HepG2 (cell line): ENCODE data around the gene ING1. TPM values are rescaled to one million over a fixed set of nuclear protein-coding genes. Genes with fewer than 3 reads are reported as not detected.

Source experiments
- KDM5A ChIP-seq: fragments of 200-600 bp; sonication (generic); IDR thresholded peaks from 2 replicates; pipeline ENCODE4 v1.7.0; 2018; ENCODE audit warnings: antibody characterized with exemption, mild to moderate bottlenecking, low read length, borderline replicate concordance
- KLF16 ChIP-seq, 2 experiments: sonication (generic) in 1 of 2; formaldehyde crosslinking in 1 of 2; IDR thresholded peaks; 2 replicates each; pipeline versions ENCODE4 v1.6.1 to v1.8.0; 2016 to 2023; ENCODE audit warnings: missing genetic modification reagents in 2 of 2, missing compliant biosample characterization in 1 of 2
- MXD4 ChIP-seq: IDR thresholded peaks from 2 replicates; pipeline ENCODE4 v1.6.1; 2016; ENCODE audit warnings: mild to moderate bottlenecking, missing biosample characterization, missing genetic modification reagents
- NAIF1 ChIP-seq: sonication (generic); formaldehyde crosslinking; IDR thresholded peaks from 2 replicates; pipeline ENCODE4 v1.5.0; 2020; ENCODE audit warnings: mild to moderate bottlenecking, missing genetic modification reagents, borderline replicate concordance
- POLR2G ChIP-seq: fragments of 200-400 bp; formaldehyde crosslinking; IDR thresholded peaks from 2 replicates; pipeline ENCODE4 v1.6.1; 2018; ENCODE audit warnings: mild to moderate bottlenecking, low read depth, low read length, moderate library complexity
- SOX5 ChIP-seq: IDR thresholded peaks from 2 replicates; pipeline ENCODE4 v1.6.1; 2016; ENCODE audit warnings: borderline replicate concordance
- ZNF160 ChIP-seq: sonication (generic); formaldehyde crosslinking; IDR thresholded peaks from 2 replicates; pipeline ENCODE4 v1.8.0; 2022; ENCODE audit warnings: mild to moderate bottlenecking, inconsistent platforms, missing genetic modification reagents
- ZNF501 ChIP-seq: sonication (generic); formaldehyde crosslinking; IDR thresholded peaks from 2 replicates; pipeline ENCODE4 v1.5.1; 2020; ENCODE audit warnings: mild to moderate bottlenecking, moderate library complexity, missing genetic modification reagents
- ZNF589 ChIP-seq: sonication (generic); formaldehyde crosslinking; conservative IDR thresholded peaks from 2 replicates; pipeline ENCODE4 v1.8.0; 2022; ENCODE audit warnings: mild to moderate bottlenecking, moderate library complexity, missing genetic modification reagents
- ZNF788 ChIP-seq: sonication (generic); formaldehyde crosslinking; IDR thresholded peaks from 2 replicates; pipeline ENCODE4 v1.5.0; 2020; ENCODE audit warnings: mild to moderate bottlenecking, missing genetic modification reagents, borderline replicate concordance
- ZNF792 ChIP-seq: IDR thresholded peaks from 2 replicates; pipeline ENCODE4 v1.6.1; 2016
- ZSCAN25 ChIP-seq: sonication (generic); formaldehyde crosslinking; IDR thresholded peaks from 2 replicates; pipeline ENCODE4 v1.8.0; 2022; ENCODE audit warnings: mild to moderate bottlenecking, missing genetic modification reagents
- polyA plus RNA-seq, 8 experiments: library from polyadenylated mRNA; depleted of rRNA in 3 of 8; stranded (reverse) in 7 of 8; unstranded in 1 of 8; fragments of >200 nt; fragmentation: Illumina TruSeq in 4 of 8; extraction: Trizol in 4 of 8; gene quantifications; 2 replicates each; pipeline versions ENCODE4 v1.2.1 to v1.2.3, GENCODE V29; 2011 to 2016; ENCODE audit warnings: low read depth in 4 of 8, missing spikeins in 1 of 8, mixed read lengths in 1 of 8; ENCODE audit not compliant: insufficient read depth in 1 of 8
- total RNA-seq, 5 experiments: library from RNA; depleted of rRNA; stranded (reverse); fragments of >200 nt; fragmentation: Illumina TruSeq; extraction: Trizol; gene quantifications; 2 replicates each; pipeline ENCODE4 v1.2.3, GENCODE V29; 2016; ENCODE audit warnings: low read depth in 1 of 5
- TF ChIP-seq, protein P1 (sequence below): sonication (generic); formaldehyde crosslinking; conservative IDR thresholded peaks from 2 replicates; pipeline ENCODE4 v1.8.0; 2022; ENCODE audit warnings: missing genetic modification reagents
- TF ChIP-seq, protein P2 (sequence below): IDR thresholded peaks from 2 replicates; pipeline ENCODE4 v1.4.0; 2020; ENCODE audit warnings: mild to moderate bottlenecking, missing genetic modification reagents
- TF ChIP-seq, protein P3 (sequence below): sonication (generic); formaldehyde crosslinking; IDR thresholded peaks from 2 replicates; pipeline ENCODE4 v1.8.1; 2023; ENCODE audit warnings: missing genetic modification reagents, inconsistent platforms, borderline replicate concordance
- TF ChIP-seq, protein P4 (sequence below): sonication (generic); formaldehyde crosslinking; IDR thresholded peaks from 2 replicates; pipeline ENCODE4 v1.4.0; 2020; ENCODE audit warnings: mild to moderate bottlenecking, low read depth, missing genetic modification reagents
- TF ChIP-seq, protein P5 (sequence below): sonication (generic); formaldehyde crosslinking; conservative IDR thresholded peaks from 2 replicates; pipeline ENCODE4 v1.4.0; 2020; ENCODE audit warnings: missing genetic modification reagents

ING1 gene
- total and polyA plus RNA-seq, 2 of the 13 experiments (the other 11 are each of a cell fraction or from before 2014, with no cell fraction given) = 8.1 to 16.1 TPM

DNA sequence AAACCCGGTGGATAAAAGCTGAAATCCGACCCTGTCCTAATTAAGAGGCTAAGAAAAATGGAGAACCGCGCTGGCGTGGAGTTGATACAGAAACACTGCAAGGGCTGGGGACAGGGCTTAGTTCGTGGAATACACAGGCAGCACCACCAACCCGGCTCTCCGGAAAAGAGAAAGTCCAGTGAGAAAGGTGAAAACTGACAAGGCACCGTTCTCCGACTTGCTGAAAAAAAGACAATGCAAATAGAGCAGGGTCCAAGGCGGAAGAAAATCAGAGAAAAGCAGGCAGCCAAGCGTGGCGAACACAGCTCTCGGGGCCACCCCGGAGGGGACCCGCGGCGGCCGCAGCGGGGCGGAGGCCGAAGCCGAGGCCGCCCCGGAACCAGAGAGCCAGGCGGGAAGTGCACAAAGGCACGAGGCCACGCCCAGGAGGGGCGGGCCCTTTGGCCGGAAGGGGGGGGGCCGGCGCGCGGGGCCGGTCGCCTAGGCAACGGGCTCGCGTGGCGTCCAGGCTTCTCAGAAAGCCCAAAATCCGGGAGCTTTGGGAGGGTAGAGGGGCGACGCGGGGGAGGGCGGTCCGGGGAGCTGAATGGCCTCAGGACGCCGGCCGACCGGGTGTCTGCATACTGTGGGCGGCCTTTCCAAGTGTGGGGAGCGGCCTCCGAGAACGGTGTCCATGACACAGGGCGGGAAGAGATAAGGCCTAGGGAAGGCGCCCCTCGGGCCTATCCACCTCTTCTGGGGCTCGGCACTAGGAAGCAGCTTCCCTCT is 1.2 kb upstream of the ING1 start (continued):
- TF ChIP-seq, protein P1, sequence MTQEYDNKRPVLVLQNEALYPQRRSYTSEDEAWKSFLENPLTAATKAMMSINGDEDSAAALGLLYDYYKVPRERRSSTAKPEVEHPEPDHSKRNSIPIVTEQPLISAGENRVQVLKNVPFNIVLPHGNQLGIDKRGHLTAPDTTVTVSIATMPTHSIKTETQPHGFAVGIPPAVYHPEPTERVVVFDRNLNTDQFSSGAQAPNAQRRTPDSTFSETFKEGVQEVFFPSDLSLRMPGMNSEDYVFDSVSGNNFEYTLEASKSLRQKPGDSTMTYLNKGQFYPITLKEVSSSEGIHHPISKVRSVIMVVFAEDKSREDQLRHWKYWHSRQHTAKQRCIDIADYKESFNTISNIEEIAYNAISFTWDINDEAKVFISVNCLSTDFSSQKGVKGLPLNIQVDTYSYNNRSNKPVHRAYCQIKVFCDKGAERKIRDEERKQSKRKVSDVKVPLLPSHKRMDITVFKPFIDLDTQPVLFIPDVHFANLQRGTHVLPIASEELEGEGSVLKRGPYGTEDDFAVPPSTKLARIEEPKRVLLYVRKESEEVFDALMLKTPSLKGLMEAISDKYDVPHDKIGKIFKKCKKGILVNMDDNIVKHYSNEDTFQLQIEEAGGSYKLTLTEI (CRISPR knock-in tag) = no peak
- TF ChIP-seq SOX5 (CRISPR knock-in tag) (no peak), ZNF501 (CRISPR knock-in tag) (no peak), MXD4 (CRISPR knock-in tag) (peak; percentile 61; the same call in 1 of the 2 replicates), ZNF589 (CRISPR knock-in tag) (peak; percentile 53; the same call in 1 of the 2 replicates), ZNF792 (0 out of 2 replicates have a peak, but pooled peaks have one; percentile 14), NAIF1 (CRISPR knock-in tag) (0 out of 2 replicates have a peak, but pooled peaks have one; percentile 23), KLF16 (CRISPR knock-in tag; IDR thresholded peaks at IDR 0.05) (no peak; a peak in 1 of 4 replicates), POLR2G (peak; percentile 95), ZNF160 (CRISPR knock-in tag) (no peak), ZSCAN25 (no peak), KDM5A (peak; percentile 76; the same call in 1 of the 2 replicates), ZNF788 (CRISPR knock-in tag) (no peak)
- TF ChIP-seq, protein P2, sequence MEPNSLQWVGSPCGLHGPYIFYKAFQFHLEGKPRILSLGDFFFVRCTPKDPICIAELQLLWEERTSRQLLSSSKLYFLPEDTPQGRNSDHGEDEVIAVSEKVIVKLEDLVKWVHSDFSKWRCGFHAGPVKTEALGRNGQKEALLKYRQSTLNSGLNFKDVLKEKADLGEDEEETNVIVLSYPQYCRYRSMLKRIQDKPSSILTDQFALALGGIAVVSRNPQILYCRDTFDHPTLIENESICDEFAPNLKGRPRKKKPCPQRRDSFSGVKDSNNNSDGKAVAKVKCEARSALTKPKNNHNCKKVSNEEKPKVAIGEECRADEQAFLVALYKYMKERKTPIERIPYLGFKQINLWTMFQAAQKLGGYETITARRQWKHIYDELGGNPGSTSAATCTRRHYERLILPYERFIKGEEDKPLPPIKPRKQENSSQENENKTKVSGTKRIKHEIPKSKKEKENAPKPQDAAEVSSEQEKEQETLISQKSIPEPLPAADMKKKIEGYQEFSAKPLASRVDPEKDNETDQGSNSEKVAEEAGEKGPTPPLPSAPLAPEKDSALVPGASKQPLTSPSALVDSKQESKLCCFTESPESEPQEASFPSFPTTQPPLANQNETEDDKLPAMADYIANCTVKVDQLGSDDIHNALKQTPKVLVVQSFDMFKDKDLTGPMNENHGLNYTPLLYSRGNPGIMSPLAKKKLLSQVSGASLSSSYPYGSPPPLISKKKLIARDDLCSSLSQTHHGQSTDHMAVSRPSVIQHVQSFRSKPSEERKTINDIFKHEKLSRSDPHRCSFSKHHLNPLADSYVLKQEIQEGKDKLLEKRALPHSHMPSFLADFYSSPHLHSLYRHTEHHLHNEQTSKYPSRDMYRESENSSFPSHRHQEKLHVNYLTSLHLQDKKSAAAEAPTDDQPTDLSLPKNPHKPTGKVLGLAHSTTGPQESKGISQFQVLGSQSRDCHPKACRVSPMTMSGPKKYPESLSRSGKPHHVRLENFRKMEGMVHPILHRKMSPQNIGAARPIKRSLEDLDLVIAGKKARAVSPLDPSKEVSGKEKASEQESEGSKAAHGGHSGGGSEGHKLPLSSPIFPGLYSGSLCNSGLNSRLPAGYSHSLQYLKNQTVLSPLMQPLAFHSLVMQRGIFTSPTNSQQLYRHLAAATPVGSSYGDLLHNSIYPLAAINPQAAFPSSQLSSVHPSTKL (CRISPR knock-in tag) = no peak
- TF ChIP-seq, protein P3, sequence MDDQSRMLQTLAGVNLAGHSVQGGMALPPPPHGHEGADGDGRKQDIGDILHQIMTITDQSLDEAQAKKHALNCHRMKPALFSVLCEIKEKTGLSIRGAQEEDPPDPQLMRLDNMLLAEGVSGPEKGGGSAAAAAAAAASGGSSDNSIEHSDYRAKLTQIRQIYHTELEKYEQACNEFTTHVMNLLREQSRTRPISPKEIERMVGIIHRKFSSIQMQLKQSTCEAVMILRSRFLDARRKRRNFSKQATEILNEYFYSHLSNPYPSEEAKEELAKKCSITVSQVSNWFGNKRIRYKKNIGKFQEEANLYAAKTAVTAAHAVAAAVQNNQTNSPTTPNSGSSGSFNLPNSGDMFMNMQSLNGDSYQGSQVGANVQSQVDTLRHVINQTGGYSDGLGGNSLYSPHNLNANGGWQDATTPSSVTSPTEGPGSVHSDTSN (CRISPR knock-in tag) = 0 out of 2 replicates have a peak, but pooled peaks have one; percentile 5
- TF ChIP-seq, protein P4, sequence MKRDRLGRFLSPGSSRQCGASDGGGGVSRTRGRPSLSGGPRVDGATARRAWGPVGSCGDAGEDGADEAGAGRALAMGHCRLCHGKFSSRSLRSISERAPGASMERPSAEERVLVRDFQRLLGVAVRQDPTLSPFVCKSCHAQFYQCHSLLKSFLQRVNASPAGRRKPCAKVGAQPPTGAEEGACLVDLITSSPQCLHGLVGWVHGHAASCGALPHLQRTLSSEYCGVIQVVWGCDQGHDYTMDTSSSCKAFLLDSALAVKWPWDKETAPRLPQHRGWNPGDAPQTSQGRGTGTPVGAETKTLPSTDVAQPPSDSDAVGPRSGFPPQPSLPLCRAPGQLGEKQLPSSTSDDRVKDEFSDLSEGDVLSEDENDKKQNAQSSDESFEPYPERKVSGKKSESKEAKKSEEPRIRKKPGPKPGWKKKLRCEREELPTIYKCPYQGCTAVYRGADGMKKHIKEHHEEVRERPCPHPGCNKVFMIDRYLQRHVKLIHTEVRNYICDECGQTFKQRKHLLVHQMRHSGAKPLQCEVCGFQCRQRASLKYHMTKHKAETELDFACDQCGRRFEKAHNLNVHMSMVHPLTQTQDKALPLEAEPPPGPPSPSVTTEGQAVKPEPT (CRISPR knock-in tag) = 0 out of 2 replicates have a peak, but pooled peaks have one; percentile 1
- TF ChIP-seq, protein P5, sequence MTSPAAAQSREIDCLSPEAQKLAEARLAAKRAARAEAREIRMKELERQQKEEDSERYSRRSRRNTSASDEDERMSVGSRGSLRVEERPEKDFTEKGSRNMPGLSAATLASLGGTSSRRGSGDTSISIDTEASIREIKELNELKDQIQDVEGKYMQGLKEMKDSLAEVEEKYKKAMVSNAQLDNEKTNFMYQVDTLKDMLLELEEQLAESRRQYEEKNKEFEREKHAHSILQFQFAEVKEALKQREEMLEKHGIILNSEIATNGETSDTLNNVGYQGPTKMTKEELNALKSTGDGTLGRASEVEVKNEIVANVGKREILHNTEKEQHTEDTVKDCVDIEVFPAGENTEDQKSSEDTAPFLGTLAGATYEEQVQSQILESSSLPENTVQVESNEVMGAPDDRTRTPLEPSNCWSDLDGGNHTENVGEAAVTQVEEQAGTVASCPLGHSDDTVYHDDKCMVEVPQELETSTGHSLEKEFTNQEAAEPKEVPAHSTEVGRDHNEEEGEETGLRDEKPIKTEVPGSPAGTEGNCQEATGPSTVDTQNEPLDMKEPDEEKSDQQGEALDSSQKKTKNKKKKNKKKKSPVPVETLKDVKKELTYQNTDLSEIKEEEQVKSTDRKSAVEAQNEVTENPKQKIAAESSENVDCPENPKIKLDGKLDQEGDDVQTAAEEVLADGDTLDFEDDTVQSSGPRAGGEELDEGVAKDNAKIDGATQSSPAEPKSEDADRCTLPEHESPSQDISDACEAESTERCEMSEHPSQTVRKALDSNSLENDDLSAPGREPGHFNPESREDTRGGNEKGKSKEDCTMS (CRISPR knock-in tag) = no peak
